SK-N-MC (cell line): Measurements from ENCODE around the gene UNCX.

Experiments used
- DNase-seq: peaks from one replicate; pipeline ENCODE4 v3.0.0-alpha.2; 2011; ENCODE audit warnings: low read depth, low spot score
- H3K27ac ChIP-seq: fragments of 200-600 bp; sonication (generic); 2 replicates; pipeline ENCODE4 v1.5.1; 2016; ENCODE audit warnings: mixed run types
- H3K36me3 ChIP-seq: fragments of 200-600 bp; sonication (generic); 2 replicates; pipeline ENCODE4 v1.6.1; 2017; ENCODE audit warnings: antibody characterized with exemption, low read length, mixed read lengths; ENCODE audit not compliant: insufficient read depth
- H3K4me3 ChIP-seq: fragments of 200-600 bp; sonication (generic); 2 replicates; pipeline ENCODE4 v1.5.1; 2016
- H3K9ac ChIP-seq: fragments of 200-600 bp; sonication (generic); 2 replicates; pipeline ENCODE4 v1.8.0; 2017; ENCODE audit warnings: mixed run types, mixed read lengths; ENCODE audit not compliant: insufficient read length
- H3K9me3 ChIP-seq: fragments of 200-600 bp; sonication (generic); 2 replicates; pipeline ENCODE4 v1.6.1; 2017; ENCODE audit warnings: low read depth, mild to moderate bottlenecking, antibody characterized with exemption, low read length, moderate library complexity, mixed read lengths
- EZH2 ChIP-seq: fragments of 200-600 bp; sonication (generic); IDR thresholded peaks from one replicate; pipeline ENCODE4 v1.6.1; 2017; ENCODE audit warnings: antibody characterized with exemption
- FOXP2 ChIP-seq: optimal IDR thresholded peaks from 2 replicates; pipeline ENCODE3; 2011; ENCODE audit warnings: mild to moderate bottlenecking, moderate library complexity; ENCODE audit not compliant: insufficient read depth; ENCODE audit errors: extremely low read length, control extremely low read depth
- POLR2AphosphoS5 ChIP-seq: IDR thresholded peaks from 2 replicates; pipeline ENCODE4 v1.6.1; 2012; ENCODE audit warnings: mild to moderate bottlenecking, low read depth, low read length, borderline replicate concordance

Gene UNCX

GRCh38 chr7:1224086-1224716 is 8.5 kb upstream of the UNCX start:
- TF ChIP-seq EZH2, result no peak
- no peak for TF ChIP-seq FOXP2
- no peak for TF ChIP-seq POLR2AphosphoS5
- DNase-seq, result no peak
- H3K9me3 ChIP-seq, result no peaks in the 10 kb centered on the region
- no peak overlapping the region for H3K27ac ChIP-seq
- no peak overlapping the region for H3K4me3 ChIP-seq
- H3K9ac ChIP-seq, result no peak overlapping the region
- H3K36me3 ChIP-seq, result no peaks in the 10 kb centered on the region

DNA sequence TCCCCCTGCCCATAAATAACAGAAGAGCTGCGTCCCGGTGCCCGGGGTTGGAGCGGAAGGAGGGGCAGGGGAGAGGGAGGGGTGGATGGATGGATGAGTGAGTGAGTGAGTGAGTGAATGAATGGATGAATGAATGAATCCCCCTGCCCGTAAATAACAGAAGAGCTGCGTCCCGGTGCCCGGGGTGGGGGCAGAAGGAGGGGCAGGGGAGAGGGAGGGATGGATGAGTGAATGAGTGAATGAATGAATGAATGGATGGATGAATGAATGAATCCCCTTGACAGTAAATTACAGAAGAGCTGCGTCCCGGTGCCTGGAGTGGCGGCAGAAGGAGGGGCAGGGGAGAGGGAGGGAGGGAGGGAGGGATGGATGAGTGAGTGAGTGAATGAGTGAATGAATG is 7.6 kb upstream of the UNCX start:
- TF ChIP-seq FOXP2, result no peak
- no peak for TF ChIP-seq POLR2AphosphoS5
- TF ChIP-seq EZH2, result no peak
- DNase-seq, result no peak
- H3K9ac ChIP-seq, result no peak overlapping the region
- H3K27ac ChIP-seq, result no peak overlapping the region
- no peak overlapping the region for H3K4me3 ChIP-seq
- H3K36me3 ChIP-seq, result no peaks in the 10 kb centered on the region
- no peaks in the 10 kb centered on the region for H3K9me3 ChIP-seq

- no peaks in the 10 kb centered on the region for H3K9me3 ChIP-seq
- H3K27ac ChIP-seq, result peak overlapping the region; percentile 98
- no peak overlapping the region for H3K4me3 ChIP-seq
- DNase-seq, result no peak
- no peaks in the 10 kb centered on the region for H3K36me3 ChIP-seq
- H3K9ac ChIP-seq, result peak overlapping the region; percentile 30
- TF ChIP-seq EZH2 (no peak), FOXP2 (no peak), POLR2AphosphoS5 (no peak)
Observed at GRCh38 chr7:1225441-1226185, 7.1 kb upstream of the UNCX start.

DNA sequence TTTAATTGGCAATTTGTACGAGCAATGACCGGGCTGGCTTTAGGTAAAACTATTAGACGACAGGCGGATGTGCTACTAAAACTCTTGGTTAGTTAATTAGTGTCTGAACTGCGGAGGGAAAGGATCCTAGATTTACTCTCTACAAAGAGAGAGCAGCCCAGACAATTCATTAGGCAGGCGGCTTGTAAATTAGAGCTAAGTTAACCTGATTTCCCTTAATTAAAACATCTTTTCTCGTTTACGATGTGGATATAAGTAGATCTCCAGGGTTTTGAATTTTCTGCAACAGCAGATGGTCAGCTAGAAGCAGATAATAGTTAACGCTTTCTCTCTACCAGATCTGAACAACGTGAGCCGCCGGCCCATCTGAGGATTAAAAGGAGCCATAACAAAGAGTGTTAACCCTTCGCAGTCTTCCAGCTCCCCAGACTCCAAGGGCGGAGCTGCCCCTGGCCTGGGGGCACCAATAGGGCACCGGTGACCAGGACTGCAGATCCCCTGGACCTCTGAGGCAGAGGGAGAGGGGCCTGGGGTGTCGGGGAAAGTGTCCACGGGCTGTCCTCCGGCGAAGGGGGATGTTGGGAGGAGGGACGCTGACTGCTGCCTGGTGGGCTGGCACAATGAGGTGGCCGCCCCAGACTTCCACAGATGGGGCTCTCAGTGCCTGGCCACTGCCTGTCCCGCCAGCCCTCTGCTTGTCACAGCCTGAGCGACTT is 6.3 kb upstream of the UNCX start:
- no peaks in the 10 kb centered on the region for H3K36me3 ChIP-seq
- H3K27ac ChIP-seq, result peak overlapping the region; percentile 98
- H3K9ac ChIP-seq, result peak overlapping the region; percentile 30
- DNase-seq, result no peak
- no peak overlapping the region for H3K4me3 ChIP-seq
- H3K9me3 ChIP-seq, result no peaks in the 10 kb centered on the region
- no peak for TF ChIP-seq EZH2

DNA sequence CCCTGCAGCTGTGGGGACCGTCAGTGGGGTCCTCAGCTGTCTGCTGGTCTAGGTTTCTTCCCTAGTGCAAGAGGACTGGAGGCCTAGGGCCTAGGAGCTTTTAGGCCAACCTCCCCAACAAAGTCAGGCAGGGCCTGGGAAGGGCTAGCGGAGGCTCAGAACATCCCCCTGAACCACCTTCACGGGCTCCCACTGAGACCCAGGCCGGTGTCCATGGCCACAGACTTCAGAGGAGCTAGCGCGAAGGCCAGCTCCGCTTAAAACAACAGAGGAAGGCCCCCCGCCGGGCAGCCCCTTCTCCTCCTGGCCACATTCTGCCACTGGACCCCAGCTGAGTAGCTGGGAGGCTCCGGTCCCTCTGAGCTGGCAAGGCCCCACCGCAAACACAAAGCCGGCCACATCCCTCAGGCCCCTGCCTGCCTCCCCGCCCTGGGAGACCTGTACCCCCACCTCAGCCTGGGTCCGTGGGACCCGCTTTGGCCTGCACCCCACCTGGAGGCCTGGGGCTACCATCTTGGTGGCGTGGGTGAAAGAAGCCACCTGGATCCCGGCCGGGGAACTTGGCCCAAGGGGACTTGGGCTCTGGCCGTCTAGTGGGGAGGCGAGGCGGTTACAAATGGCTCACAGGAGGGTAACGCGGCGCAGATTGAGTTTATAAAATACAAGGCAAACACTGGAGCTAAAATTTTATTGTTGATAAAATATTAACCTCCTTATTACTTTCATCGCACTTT is 5.4 kb upstream of the UNCX start:
- TF ChIP-seq FOXP2 (no peak), POLR2AphosphoS5 (no peak), EZH2 (no peak)
- Histone ChIP-seq H3K9ac (peak overlapping the region; percentile 79), H3K9me3 (no peaks in the 10 kb centered on the region), H3K27ac (peak overlapping the region; percentile 98), H3K36me3 (no peaks in the 10 kb centered on the region), H3K4me3 (peak overlapping the region; percentile 75)
- no peak for DNase-seq

DNA sequence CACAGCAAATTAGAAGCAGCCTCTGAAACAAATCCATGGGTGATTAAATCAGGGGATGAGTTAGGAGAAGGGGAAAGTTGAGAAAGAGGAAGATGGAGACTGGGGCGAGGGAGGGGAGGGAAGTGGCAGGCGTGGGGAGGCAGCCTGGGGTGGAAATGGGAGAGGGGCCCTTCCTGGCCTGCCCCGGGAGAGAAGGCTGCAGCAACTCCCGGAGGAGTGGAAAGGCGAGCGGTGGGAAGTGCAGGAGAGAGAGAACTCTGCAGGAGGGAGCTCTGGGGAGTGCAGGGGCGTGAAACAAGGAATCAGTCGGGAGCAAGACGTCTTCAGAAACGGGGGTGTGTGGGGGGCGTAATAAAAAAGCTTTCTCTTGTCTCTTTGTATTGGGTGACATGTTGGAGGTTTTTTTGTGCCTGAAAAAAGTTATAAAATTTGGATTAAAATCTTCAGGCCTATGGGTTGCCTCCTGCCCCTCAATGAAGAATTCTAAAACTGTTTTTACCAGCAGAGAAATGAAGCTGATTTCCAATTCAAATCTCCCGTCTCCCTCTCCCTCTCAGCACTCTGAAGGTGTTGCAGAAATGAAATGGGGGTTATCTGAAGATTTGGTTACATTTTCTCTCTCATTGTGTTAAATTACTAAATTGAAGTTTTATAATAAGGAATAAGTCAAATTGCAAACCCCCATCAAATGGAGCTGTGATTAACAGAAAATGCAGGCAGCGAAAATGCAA is 4.7 kb upstream of the UNCX start:
- H3K4me3 ChIP-seq, result peak overlapping the region; percentile 75
- peak; percentile 59 for DNase-seq
- H3K9ac ChIP-seq, result peak overlapping the region; percentile 79
- H3K9me3 ChIP-seq, result no peaks in the 10 kb centered on the region
- H3K36me3 ChIP-seq, result no peaks in the 10 kb centered on the region
- peak; percentile 44 for TF ChIP-seq POLR2AphosphoS5
- TF ChIP-seq FOXP2, result peak; percentile 79
- TF ChIP-seq EZH2, result no peak
- H3K27ac ChIP-seq, result peak overlapping the region; percentile 98

GRCh38 chr7:1228545-1229201 is 4.0 kb upstream of the UNCX start:
- H3K9ac ChIP-seq, result peak overlapping the region; percentile 79
- H3K36me3 ChIP-seq, result no peaks in the 10 kb centered on the region
- DNase-seq, result peak; percentile 66
- TF ChIP-seq FOXP2, result no peak
- no peak for TF ChIP-seq EZH2
- TF ChIP-seq POLR2AphosphoS5, result no peak
- H3K4me3 ChIP-seq, result peak overlapping the region; percentile 75
- H3K27ac ChIP-seq, result peak overlapping the region; percentile 98
- H3K9me3 ChIP-seq, result no peaks in the 10 kb centered on the region
